ENCODE data around the gene GPR35. TPM values are rescaled to one million over a fixed set of nuclear protein-coding genes. Genes with fewer than 3 reads are reported as not detected.

Gene GPR35
- total and polyA plus RNA-seq, 2 of the 13 experiments (the other 11 are each of a cell fraction or from before 2014, with no cell fraction given), result 27.1 to 44.2 TPM

- in situ Hi-C loops (cut with HindIII; ENCODE audit: extremely low pct_ligation_motif_present, low pct_unique_long_range_greater_than_20kb) (no loop called here), intact Hi-C loops (cut with micrococcal nuclease; ENCODE audit: unreplicated experiment) (no loop called here)
- Histone ChIP-seq H3K9ac (ENCODE audit: insufficient read depth, low read depth, low read length) (no peak overlapping the region), H3K27ac (ENCODE audit: extremely low read length, insufficient read depth, low read length) (no peak overlapping the region), H2AFZ (ENCODE audit: low read length) (no peak overlapping the region), H4K20me1 (ENCODE audit: insufficient read depth, low read length) (no peaks in the 10 kb centered on the region), H3K4me2 (ENCODE audit: low read depth, low read length) (no peak overlapping the region), H3K27me3 (ENCODE audit: control insufficient read depth in 1 of 2, insufficient read depth in 2 of 2, low read length in 2 of 2) (peaks cover 0 to 15% of the 10 kb centered on the region in 2 experiments; a peak in 2 of 5 replicates), H3K9me3 (ENCODE audit: low read length) (peaks cover 4% of the 10 kb centered on the region), H3K4me3 (replicated peaks in 1 of 3; ENCODE audit: insufficient read depth in 1 of 3, low read depth in 2 of 3, low read length in 3 of 3) (no peak overlapping the region), H3K4me1 (ENCODE audit: insufficient read depth, low read length) (no peaks in the 10 kb centered on the region), H3K79me2 (ENCODE audit: insufficient read depth, low read length) (no peaks in the 10 kb centered on the region), H3K36me3 (replicated peaks in 1 of 2; ENCODE audit: control insufficient read depth in 1 of 2, insufficient read depth in 2 of 2, low read length in 2 of 2) (no peaks in the 10 kb centered on the region)
- POLR2A ChIA-PET, result no interaction called here
- TF ChIP-seq ZNF503 (CRISPR knock-in tag; IDR thresholded peaks at IDR 0.05), result no peak
- TF ChIP-seq DMTF1 (CRISPR knock-in tag; IDR thresholded peaks at IDR 0.05), result no peak
- TF ChIP-seq CENPX (CRISPR knock-in tag; IDR thresholded peaks at IDR 0.05), result no peak
- TF ChIP-seq SATB2 (CRISPR knock-in tag; IDR thresholded peaks at IDR 0.05), result no peak
- no peak for TF ChIP-seq ZNF691 (CRISPR knock-in tag; IDR thresholded peaks at IDR 0.05; ENCODE audit: borderline replicate concordance, low read depth)
- no peak for TF ChIP-seq PREB (CRISPR knock-in tag; IDR thresholded peaks at IDR 0.05)
- TF ChIP-seq ZNF580 (CRISPR knock-in tag; IDR thresholded peaks at IDR 0.05; ENCODE audit: borderline replicate concordance, low read depth), result no peak
- TF ChIP-seq CENPBD1 (CRISPR knock-in tag; IDR thresholded peaks at IDR 0.05; ENCODE audit: borderline replicate concordance, low read depth), result no peak
- TF ChIP-seq ZNF33A (CRISPR knock-in tag; IDR thresholded peaks at IDR 0.05; ENCODE audit: borderline replicate concordance), result no peak
- TF ChIP-seq EHMT2 (IDR thresholded peaks at IDR 0.05; ENCODE audit: borderline replicate concordance, low read depth, low read length), result no peak
- no peak for TF ChIP-seq SMARCE1 (IDR thresholded peaks at IDR 0.05; ENCODE audit: borderline replicate concordance)
- no peak for TF ChIP-seq ZNF256 (CRISPR knock-in tag; conservative IDR thresholded peaks at IDR 0.05)
- TF ChIP-seq HCFC1 (IDR thresholded peaks at IDR 0.05; ENCODE audit: low read depth, low read length), result no peak
- TF ChIP-seq ZNF441 (CRISPR knock-in tag; IDR thresholded peaks at IDR 0.05; ENCODE audit: borderline replicate concordance), result no peak
- no peak for TF ChIP-seq ZNF383 (CRISPR knock-in tag; IDR thresholded peaks at IDR 0.05; ENCODE audit: borderline replicate concordance)
- TF ChIP-seq TEF (CRISPR knock-in tag; IDR thresholded peaks at IDR 0.05), result no peak
- no peak for TF ChIP-seq ZNF207 (IDR thresholded peaks at IDR 0.05; ENCODE audit: borderline replicate concordance)
- CTCF ChIA-PET (ENCODE audit: low intra/inter-chr PET ratio, low total read pairs), result no interaction called here
- 18% methylated on average over 6 of the region's 6 CpGs for WGBS (ENCODE audit: low lambda C conversion rate)
- ATAC-seq, result no peak
- no peak for FAIRE-seq
- DNase-seq (ENCODE audit: low spot score), result no peak
- BruUV-seq (replicated peaks), result no TSS peak
These were observed 38.4 kb downstream of the GPR35 start for GRCh38 chr2:240663546-240664190.
